OCI-LY3 (cell line): ENCODE measurements around the gene SENP5.

ENCODE experiments used
- CTCF ChIP-seq: fragments of 200-600, 300-600 bp; sonication (generic); IDR thresholded peaks from 2 replicates; pipeline ENCODE4 v1.5.1; 2014; ENCODE audit warnings: antibody characterized with exemption, low read length, low read depth
- EZH2phosphoT487 ChIP-seq: fragments of 200-600 bp; shearing (Covaris generic); IDR thresholded peaks from 2 replicates; pipeline ENCODE4 v1.6.1; 2018; ENCODE audit warnings: antibody characterized with exemption, mixed run types, low read depth

GRCh38 chr3:196901768-196902167 is 34.0 kb downstream of the SENP5 start:
- TF ChIP-seq CTCF, result no peak
- TF ChIP-seq EZH2phosphoT487, result no peak
